ENCODE data around the gene FAM120B.

Gene FAM120B

GRCh38 chr6:170296746-170297575, 9.6 kb upstream of the FAM120B start:
- no peak overlapping the region for H3K4me3 ChIP-seq (ENCODE audit: low read depth in 1 of 5, low read length in 5 of 5)
- no peak overlapping the region for H3K27ac ChIP-seq (ENCODE audit: low read depth, low read length)
- no peaks in the 10 kb centered on the region for H3K9me3 ChIP-seq (ENCODE audit: control insufficient read depth in 5 of 5, low read length in 5 of 5)
- H3K27me3 ChIP-seq (ENCODE audit: control insufficient read depth in 5 of 5, insufficient read depth in 4 of 5, low read length in 5 of 5) = peaks cover 16 to 41% (median 39%) of the 10 kb centered on the region in 5 donors
- peak overlapping the region in 1 of 5 donors; percentile 21 for H3K9ac ChIP-seq (ENCODE audit: low read length in 5 of 5)
- H3K4me1 ChIP-seq (ENCODE audit: control insufficient read depth in 5 of 5, insufficient read depth in 5 of 5, low read length in 5 of 5) = peaks cover 0 to 42% (median 33%) of the 10 kb centered on the region in 5 donors
- no peaks in the 10 kb centered on the region for H3K36me3 ChIP-seq (ENCODE audit: control insufficient read depth in 5 of 5, insufficient read depth in 5 of 5, low read length in 5 of 5)

GRCh38 chr6:170297576-170298330, 8.8 kb upstream of the FAM120B start:
- Histone ChIP-seq H3K9me3 (ENCODE audit: control insufficient read depth in 5 of 5, low read length in 5 of 5) (no peaks in the 10 kb centered on the region), H3K36me3 (ENCODE audit: control insufficient read depth in 5 of 5, insufficient read depth in 5 of 5, low read length in 5 of 5) (no peaks in the 10 kb centered on the region), H3K4me1 (ENCODE audit: control insufficient read depth in 5 of 5, insufficient read depth in 5 of 5, low read length in 5 of 5) (peaks cover 0 to 34% (median 25%) of the 10 kb centered on the region in 5 donors), H3K9ac (ENCODE audit: low read length in 5 of 5) (no peak overlapping the region), H3K27me3 (ENCODE audit: control insufficient read depth in 5 of 5, insufficient read depth in 4 of 5, low read length in 5 of 5) (peaks cover 12 to 35% (median 32%) of the 10 kb centered on the region in 5 donors), H3K27ac (ENCODE audit: low read depth, low read length) (no peak overlapping the region), H3K4me3 (ENCODE audit: low read depth in 1 of 5, low read length in 5 of 5) (no peak overlapping the region)

GRCh38 chr6:170298688-170299087, 7.9 kb upstream of the FAM120B start:
- no peak overlapping the region for H3K9ac ChIP-seq (ENCODE audit: low read length in 5 of 5)

GRCh38 chr6:170301184-170301583, 5.4 kb upstream of the FAM120B start:
- H3K27ac ChIP-seq (ENCODE audit: low read depth, low read length) = no peak overlapping the region
- peaks cover 3 to 19% (median 8%) of the 10 kb centered on the region in 5 donors for H3K4me1 ChIP-seq (ENCODE audit: control insufficient read depth in 5 of 5, insufficient read depth in 5 of 5, low read length in 5 of 5)
- H3K27me3 ChIP-seq (ENCODE audit: control insufficient read depth in 5 of 5, insufficient read depth in 4 of 5, low read length in 5 of 5) = peaks cover 6 to 12% (median 10%) of the 10 kb centered on the region in 5 donors
- no peak overlapping the region for H3K4me3 ChIP-seq (ENCODE audit: low read depth in 1 of 5, low read length in 5 of 5)
- H3K9ac ChIP-seq (ENCODE audit: low read length in 5 of 5) = no peak overlapping the region
- no peaks in the 10 kb centered on the region for H3K36me3 ChIP-seq (ENCODE audit: control insufficient read depth in 5 of 5, insufficient read depth in 5 of 5, low read length in 5 of 5)
- H3K9me3 ChIP-seq (ENCODE audit: control insufficient read depth in 5 of 5, low read length in 5 of 5) = no peaks in the 10 kb centered on the region

More at GRCh38 chr6:170298688-170299087, 7.9 kb upstream of the FAM120B start:
- Histone ChIP-seq H3K27ac (ENCODE audit: low read depth, low read length) (no peak overlapping the region), H3K9me3 (ENCODE audit: control insufficient read depth in 5 of 5, low read length in 5 of 5) (no peaks in the 10 kb centered on the region), H3K4me1 (ENCODE audit: control insufficient read depth in 5 of 5, insufficient read depth in 5 of 5, low read length in 5 of 5) (peaks cover 0 to 29% (median 16%) of the 10 kb centered on the region in 5 donors), H3K27me3 (ENCODE audit: control insufficient read depth in 5 of 5, insufficient read depth in 4 of 5, low read length in 5 of 5) (peaks cover 12 to 33% (median 27%) of the 10 kb centered on the region in 5 donors), H3K36me3 (ENCODE audit: control insufficient read depth in 5 of 5, insufficient read depth in 5 of 5, low read length in 5 of 5) (no peaks in the 10 kb centered on the region), H3K4me3 (ENCODE audit: low read depth in 1 of 5, low read length in 5 of 5) (no peak overlapping the region)

- H3K27ac ChIP-seq (ENCODE audit: low read depth, low read length) = peak overlapping the region; percentile 64
- H3K9ac ChIP-seq (ENCODE audit: low read length in 5 of 5) = peak overlapping the region in 4 of 5 donors; percentile 69 to 79 (median 72)
- H3K4me3 ChIP-seq (ENCODE audit: low read depth in 1 of 5, low read length in 5 of 5) = peak overlapping the region; percentile 80 to 97 (median 90)
- H3K9me3 ChIP-seq (ENCODE audit: control insufficient read depth in 5 of 5, low read length in 5 of 5) = no peaks in the 10 kb centered on the region
- no peaks in the 10 kb centered on the region for H3K36me3 ChIP-seq (ENCODE audit: control insufficient read depth in 5 of 5, insufficient read depth in 5 of 5, low read length in 5 of 5)
- no peaks in the 10 kb centered on the region for H3K27me3 ChIP-seq (ENCODE audit: control insufficient read depth in 5 of 5, insufficient read depth in 4 of 5, low read length in 5 of 5)
- H3K4me1 ChIP-seq (ENCODE audit: control insufficient read depth in 5 of 5, insufficient read depth in 5 of 5, low read length in 5 of 5) = peaks cover 9 to 37% (median 33%) of the 10 kb centered on the region in 5 donors
Measured at GRCh38 chr6:170305805-170306323, 694 bp upstream of the FAM120B start.

DNA sequence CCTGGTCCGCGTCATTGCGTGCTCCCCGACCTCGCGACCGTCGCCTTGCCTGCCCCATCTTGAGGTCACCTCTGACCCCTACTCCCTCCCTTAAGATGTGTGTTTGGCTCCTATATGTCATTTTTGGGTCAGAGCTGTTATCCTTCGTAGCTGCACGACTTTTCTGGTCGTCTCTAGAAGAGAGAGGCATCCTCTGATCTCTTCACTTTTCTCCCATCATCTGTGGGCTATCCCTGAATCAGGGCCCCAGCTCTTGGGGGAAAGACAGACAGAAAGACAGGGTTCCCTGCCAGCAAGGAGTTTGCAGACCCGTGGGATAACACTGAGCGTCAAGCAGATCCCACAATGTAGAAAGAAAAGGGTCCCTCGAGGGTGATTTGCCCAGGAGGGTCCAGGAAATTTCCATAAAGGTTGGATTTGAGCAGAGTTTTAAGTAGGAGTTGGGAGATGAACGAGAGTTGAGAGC, 555 bp downstream of the FAM120B start:
- Histone ChIP-seq H3K36me3 (ENCODE audit: control insufficient read depth in 5 of 5, insufficient read depth in 5 of 5, low read length in 5 of 5) (no peaks in the 10 kb centered on the region), H3K9ac (ENCODE audit: low read length in 5 of 5) (peak overlapping the region; percentile 53 to 99 (median 94)), H3K4me1 (ENCODE audit: control insufficient read depth in 5 of 5, insufficient read depth in 5 of 5, low read length in 5 of 5) (peaks cover 9 to 37% (median 34%) of the 10 kb centered on the region in 5 donors), H3K4me3 (ENCODE audit: low read depth in 1 of 5, low read length in 5 of 5) (peak overlapping the region; percentile 89 to 97 (median 92)), H3K27me3 (ENCODE audit: control insufficient read depth in 5 of 5, insufficient read depth in 4 of 5, low read length in 5 of 5) (no peaks in the 10 kb centered on the region), H3K27ac (ENCODE audit: low read depth, low read length) (peak overlapping the region; percentile 81), H3K9me3 (ENCODE audit: control insufficient read depth in 5 of 5, low read length in 5 of 5) (no peaks in the 10 kb centered on the region)

DNA sequence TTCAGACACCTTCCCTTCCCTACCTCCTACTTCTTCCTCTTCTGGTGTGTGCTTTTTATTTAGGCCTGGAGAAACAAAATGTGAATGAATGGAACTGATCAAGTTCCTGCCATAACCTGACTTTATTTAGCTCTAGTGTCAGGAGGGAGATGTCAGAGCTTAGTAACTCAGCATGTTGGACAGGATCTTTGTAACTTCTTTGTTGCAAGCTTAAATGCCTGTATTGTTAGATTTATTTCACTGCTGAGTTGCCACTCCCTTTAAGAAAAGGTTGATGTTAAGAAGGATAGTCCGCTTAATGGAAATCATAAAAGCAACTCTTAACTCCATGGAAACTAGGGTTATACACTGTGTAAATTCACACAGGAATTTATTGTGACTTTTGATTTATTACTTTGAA, 2.2 kb downstream of the FAM120B start:
- no peak overlapping the region for H3K27ac ChIP-seq (ENCODE audit: low read depth, low read length)
- H3K4me3 ChIP-seq (ENCODE audit: low read depth in 1 of 5, low read length in 5 of 5) = no peak overlapping the region
- peak overlapping the region in 1 of 5 donors; percentile 38 for H3K9ac ChIP-seq (ENCODE audit: low read length in 5 of 5)
- no peaks in the 10 kb centered on the region for H3K9me3 ChIP-seq (ENCODE audit: control insufficient read depth in 5 of 5, low read length in 5 of 5)
- no peaks in the 10 kb centered on the region for H3K36me3 ChIP-seq (ENCODE audit: control insufficient read depth in 5 of 5, insufficient read depth in 5 of 5, low read length in 5 of 5)
- peaks cover 9 to 37% (median 34%) of the 10 kb centered on the region in 5 donors for H3K4me1 ChIP-seq (ENCODE audit: control insufficient read depth in 5 of 5, insufficient read depth in 5 of 5, low read length in 5 of 5)
- no peaks in the 10 kb centered on the region for H3K27me3 ChIP-seq (ENCODE audit: control insufficient read depth in 5 of 5, insufficient read depth in 4 of 5, low read length in 5 of 5)

GRCh38 chr6:170311696-170312095, 5.1 kb downstream of the FAM120B start:
- Histone ChIP-seq H3K4me1 (ENCODE audit: control insufficient read depth in 5 of 5, insufficient read depth in 5 of 5, low read length in 5 of 5) (peaks cover 6 to 28% (median 27%) of the 10 kb centered on the region in 5 donors), H3K27ac (ENCODE audit: low read depth, low read length) (no peak overlapping the region)

DNA sequence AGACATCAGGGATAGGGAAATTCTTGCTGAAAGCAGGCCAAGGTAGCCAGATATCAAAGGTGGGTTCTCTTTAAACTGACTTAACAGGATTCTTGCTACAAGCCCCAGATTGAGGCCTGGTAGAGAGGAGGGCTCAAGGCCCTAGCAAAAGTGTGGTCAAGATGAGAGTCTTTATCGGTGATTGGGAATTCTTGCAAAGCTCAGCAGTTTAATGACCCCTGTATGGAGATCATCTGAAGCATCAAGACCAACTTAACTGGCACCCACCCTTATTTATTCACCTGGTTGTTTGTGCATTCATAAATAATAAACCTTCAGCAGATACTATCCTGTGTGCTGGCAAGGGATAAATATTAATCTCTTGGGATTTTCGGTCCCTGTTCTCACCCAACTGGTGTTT, 6.3 kb downstream of the FAM120B start:
- Histone ChIP-seq H3K4me1 (ENCODE audit: control insufficient read depth in 5 of 5, insufficient read depth in 5 of 5, low read length in 5 of 5) (peaks cover 3 to 26% (median 25%) of the 10 kb centered on the region in 5 donors), H3K9ac (ENCODE audit: low read length in 5 of 5) (no peak overlapping the region), H3K27ac (ENCODE audit: low read depth, low read length) (no peak overlapping the region), H3K36me3 (ENCODE audit: control insufficient read depth in 5 of 5, insufficient read depth in 5 of 5, low read length in 5 of 5) (peaks cover 0 to 10% (median 0%) of the 10 kb centered on the region in 5 donors), H3K4me3 (ENCODE audit: low read depth in 1 of 5, low read length in 5 of 5) (no peak overlapping the region), H3K9me3 (ENCODE audit: control insufficient read depth in 5 of 5, low read length in 5 of 5) (no peaks in the 10 kb centered on the region), H3K27me3 (ENCODE audit: control insufficient read depth in 5 of 5, insufficient read depth in 4 of 5, low read length in 5 of 5) (no peaks in the 10 kb centered on the region)

More at GRCh38 chr6:170311696-170312095, 5.1 kb downstream of the FAM120B start:
- H3K27me3 ChIP-seq (ENCODE audit: control insufficient read depth in 5 of 5, insufficient read depth in 4 of 5, low read length in 5 of 5) = no peaks in the 10 kb centered on the region
- H3K4me3 ChIP-seq (ENCODE audit: low read depth in 1 of 5, low read length in 5 of 5) = no peak overlapping the region
- no peak overlapping the region for H3K9ac ChIP-seq (ENCODE audit: low read length in 5 of 5)
- peaks cover 0 to 7% (median 0%) of the 10 kb centered on the region in 5 donors for H3K36me3 ChIP-seq (ENCODE audit: control insufficient read depth in 5 of 5, insufficient read depth in 5 of 5, low read length in 5 of 5)
- H3K9me3 ChIP-seq (ENCODE audit: control insufficient read depth in 5 of 5, low read length in 5 of 5) = no peaks in the 10 kb centered on the region

All from subcutaneous abdominal adipose tissue (tissue), 5 donors.